K562 (cell line): ENCODE data around the gene IGFALS. TPM values are rescaled to one million over a fixed set of nuclear protein-coding genes. Genes with fewer than 3 reads are reported as not detected.

Experiments used
- ATAC-seq: fragments of 200-7000 bp; cut with Tn5 transposase; 3 replicates; pipeline ENCODE4 v1.9.1; 2020; ENCODE audit warnings: moderate library complexity
- BruUV-seq: library from RNA; stranded (reverse); fragments of 400-500 nt; replicated peaks from 2 replicates; lab custom pipeline; 2021; lab: Mats Ljungman, UMichigan
- CTCF ChIA-PET: fragments of 300-600 bp; formaldehyde crosslinking; extraction: SDS; loops from one replicate; lab custom pipeline; 2021; ENCODE audit warnings: low intra/inter-chr PET ratio; lab: Yijun Ruan, JAX
- POLR2A ChIA-PET: fragments of 300-600, 350-650 bp; sonication (Branson Sonifier 250); formaldehyde crosslinking; extraction: SDS; loops from one replicate; lab custom pipeline; 2021; ENCODE audit warnings: antibody characterized with exemption, inconsistent platforms; lab: Yijun Ruan, JAX
- DNase-seq, 4 experiments: peaks; one replicate each; pipeline versions ENCODE4 v3.0.0 to v3.0.0-alpha.2; 2011 to 2018; ENCODE audit warnings: low spot score in 3 of 4, mixed read lengths in 3 of 4; ENCODE audit errors: extremely low read depth in 1 of 4
- FAIRE-seq: peaks from 2 replicates; lab custom pipeline; 2011; peaks lifted over from hg19 to GRCh38; lab: Jason Lieb, UNC
- H2AFZ ChIP-seq: 2 replicates; pipeline ENCODE4 v1.6.0; 2011; ENCODE audit warnings: low read depth, low read length, control low read depth, inconsistent platforms
- H3K27ac ChIP-seq: fragments of 200-600 bp; 3 replicates; pipeline ENCODE4 v1.8.0; 2011; ENCODE audit warnings: low read depth, mild to moderate bottlenecking, control low read depth, inconsistent platforms, low read length, moderate library complexity, mixed read lengths; ENCODE audit errors: extremely low read depth
- H3K27me3 ChIP-seq, 2 experiments: fragments of 300-600 bp in 1 of 2; 2 replicates in 1 of 2; 3 replicates in 1 of 2; pipeline versions ENCODE4 v1.6.0 to v1.8.0; 2011; ENCODE audit warnings: inconsistent platforms in 2 of 2, low read length in 2 of 2, mild to moderate bottlenecking in 1 of 2, mixed read lengths in 1 of 2, moderate library complexity in 1 of 2; ENCODE audit not compliant: control insufficient read depth in 2 of 2, insufficient read depth in 2 of 2
- H3K36me3 ChIP-seq: fragments of 300-600 bp; 3 replicates; pipeline ENCODE4 v1.8.0; 2011; ENCODE audit warnings: mild to moderate bottlenecking, low read length, inconsistent platforms; ENCODE audit not compliant: control insufficient read depth, insufficient read depth
- H3K4me1 ChIP-seq, 2 experiments: fragments of 200-600 bp in 1 of 2; replicated peaks in 1 of 2; 2 replicates in 1 of 2; 3 replicates in 1 of 2; pipeline versions ENCODE4 v1.5.1 to v1.8.0; 2011; ENCODE audit warnings: inconsistent platforms in 2 of 2, low read length in 2 of 2, mild to moderate bottlenecking in 1 of 2, mixed read lengths in 1 of 2, moderate library complexity in 1 of 2; ENCODE audit not compliant: control insufficient read depth in 2 of 2, insufficient read depth in 2 of 2
- H3K4me2 ChIP-seq: 2 replicates; pipeline ENCODE4 v1.6.1; 2011; ENCODE audit warnings: low read length, control low read depth, inconsistent platforms, mixed read lengths; ENCODE audit not compliant: insufficient read depth
- H3K4me3 ChIP-seq: fragments of 200-600 bp; sonication (generic), shearing (Covaris generic); 2 replicates; pipeline ENCODE4 v1.5.1; 2016; ENCODE audit warnings: control low read depth, inconsistent platforms
- H3K79me2 ChIP-seq: fragments of 200-600 bp; 3 replicates; pipeline ENCODE4 v1.8.0; 2011; ENCODE audit warnings: low read length, inconsistent platforms; ENCODE audit not compliant: control insufficient read depth, insufficient read depth
- H3K9ac ChIP-seq, 2 experiments: 2 replicates each; pipeline versions ENCODE4 v1.6.0 to v1.6.1; 2011; ENCODE audit warnings: low read depth in 2 of 2, low read length in 2 of 2, control low read depth in 1 of 2, inconsistent platforms in 1 of 2, mild to moderate bottlenecking in 1 of 2, mixed read lengths in 1 of 2; ENCODE audit not compliant: insufficient read depth in 1 of 2
- H3K9me1 ChIP-seq: one replicate; pipeline ENCODE4 v1.6.0; 2011; ENCODE audit warnings: inconsistent platforms, mild to moderate bottlenecking, low read length, moderate library complexity; ENCODE audit not compliant: control insufficient read depth, insufficient read depth
- H3K9me3 ChIP-seq: replicated peaks from 2 replicates; pipeline ENCODE4 v1.5.1; 2011; ENCODE audit warnings: low read depth, low read length, inconsistent platforms; ENCODE audit not compliant: control insufficient read depth, insufficient read depth
- H4K20me1 ChIP-seq: replicated peaks from 2 replicates; pipeline ENCODE4 v1.6.1; 2011; ENCODE audit warnings: low read length, inconsistent platforms, mixed read lengths; ENCODE audit not compliant: control insufficient read depth, insufficient read depth
- RFX1 ChIP-seq: fragments of 450-650 bp; IDR thresholded peaks from 2 replicates; pipeline ENCODE4 v1.6.1; 2016; ENCODE audit warnings: mild to moderate bottlenecking, moderate library complexity
- STAG1 ChIP-seq: sonication (generic); formaldehyde crosslinking; IDR thresholded peaks from 2 replicates; pipeline ENCODE4 v1.5.0; 2020; ENCODE audit warnings: missing genetic modification reagents, borderline replicate concordance
- ZBTB1 ChIP-seq: sonication (generic); formaldehyde crosslinking; IDR thresholded peaks from 2 replicates; pipeline ENCODE4 v1.8.1; 2023; ENCODE audit warnings: missing genetic modification reagents, low read depth, mild to moderate bottlenecking, borderline replicate concordance
- ZNF830 ChIP-seq: fragments of 250-450 bp; sonication (Bioruptor Pico); IDR thresholded peaks from 2 replicates; pipeline ENCODE4 v1.5.0; 2021; ENCODE audit warnings: mild to moderate bottlenecking
- WGBS: fragments of 100-300 bp; shearing (Covaris generic); methylation state at CpG from one replicate; pipeline ENCODE4 v1.1.6; 2016; ENCODE audit warnings: low coverage, mixed read lengths; ENCODE audit not compliant: insufficient coverage; ENCODE audit errors: missing lambda C conversion rate; 5-methylcytosine and 5-hydroxymethylcytosine counted together
- in situ Hi-C: fragments of 300-500 bp; cut with MboI; formaldehyde crosslinking; loops from 4 replicates; pipeline ENCODE4 v1.15.0; 2018; ENCODE audit warnings: inconsistent platforms, mixed read lengths
- intact Hi-C: fragments of 100-400 bp; cut with micrococcal nuclease; formaldehyde crosslinking; loops from 2 replicates; pipeline ENCODE4 v1.14.2; 2022
- polyA plus RNA-seq, 8 experiments: library from polyadenylated mRNA; depleted of rRNA in 4 of 8; stranded (reverse) in 5 of 8; unstranded in 3 of 8; fragments of >200 nt; fragmentation: Nextera tagmentation in 2 of 8; fragmentation: Illumina TruSeq in 1 of 8; extraction: Ambion mirVana in 2 of 8; extraction: Trizol in 1 of 8; gene quantifications; 2 replicates each; pipeline versions ENCODE4 v1.2.1 to v1.2.3, GENCODE V29; 2011 to 2014; ENCODE audit warnings: inconsistent platforms in 1 of 8, missing spikeins in 1 of 8
- total RNA-seq, 7 experiments: library from RNA; depleted of rRNA in 6 of 7; stranded (reverse); fragments of >200 nt in 6 of 7; fragmentation: Illumina TruSeq in 2 of 7; extraction: Trizol in 2 of 7; gene quantifications; 2 replicates each; pipeline versions ENCODE4 v1.2.1 to v1.2.3, GENCODE V29; 2011 to 2021; ENCODE audit warnings: low replicate concordance in 1 of 7

IGFALS gene
- total and polyA plus RNA-seq, 9 of the 15 experiments (the other 6 are each of a cell fraction or from before 2014, with no cell fraction given) = not detected

- no peak for TF ChIP-seq ZNF830
- TF ChIP-seq STAG1 (CRISPR knock-in tag) = 0 out of 2 replicates have a peak, but pooled peaks have one; percentile 33
Observed at GRCh38 chr16:1762879-1763520, 30.5 kb downstream of the IGFALS start (continued).

GRCh38 chr16:1762196-1762878, 31.2 kb downstream of the IGFALS start:
- Histone ChIP-seq H3K9me3 (no peaks in the 10 kb centered on the region), H4K20me1 (no peaks in the 10 kb centered on the region), H3K4me2 (no peak overlapping the region), H3K9ac (peak overlapping the region in 1 of 2 experiments; percentile 79; a peak in 1 of 4 replicates), H2AFZ (no peak overlapping the region), H3K4me3 (no peak overlapping the region), H3K4me1 (peaks cover 9 to 83% of the 10 kb centered on the region in 2 experiments; a peak in 4 of 5 replicates), H3K27me3 (no peaks in the 10 kb centered on the region), H3K27ac (no peak overlapping the region), H3K79me2 (no peaks in the 10 kb centered on the region; the same call in 2 of the 3 replicates), H3K36me3 (peaks cover 65% of the 10 kb centered on the region; the same call in 2 of the 3 replicates), H3K9me1 (no peaks in the 10 kb centered on the region)
- WGBS = 94% methylated on average over 19 of the region's 30 CpGs
- DNase-seq = no peak
- no TSS peak for BruUV-seq
- ChIA-PET CTCF (no interaction called here), POLR2A (interaction anchor here (0.6 kb wide), 1 partner anchor 1045 kb away, joined by 3 read pairs; no protein-coding TSS in a partner anchor)
- in situ Hi-C loops (loop anchor here (5.0 kb wide), 1 partner anchor 50 kb away; no protein-coding TSS in a partner anchor), intact Hi-C loops (no loop called here)
- ATAC-seq = no peak
- TF ChIP-seq RFX1 (no peak), ZBTB1 (CRISPR knock-in tag) (0 out of 2 replicates have a peak, but pooled peaks have one; percentile 19)
- FAIRE-seq = no peak
